ELR (cell line): ENCODE measurements around the gene DBI.

Experiments
- DNase-seq: peaks from one replicate; pipeline ENCODE4 v3.0.0-alpha.2; 2015; ENCODE audit warnings: low read depth

DBI gene

GRCh38 chr2:119366649-119367471, at the start of gene DBI, which contains the start of gene C2orf76:
DBI (plus strand) TSS chr2:119366977; CDS start chr2:119367052, 75 bp downstream.
C2orf76 (minus strand) TSS chr2:119366834; CDS start chr2:119339959, 26,875 bp downstream.
- DNase-seq: peak; percentile 95

GRCh38 chr2:119317554-119317953, 49.2 kb upstream of the DBI start:
- DNase-seq: no peak

- no peak for DNase-seq
Observed at GRCh38 chr2:119319593-119319992, 47.2 kb upstream of the DBI start.

GRCh38 chr2:119323459-119323858, 43.3 kb upstream of the DBI start:
- DNase-seq: no peak

- no peak for DNase-seq
Observed at GRCh38 chr2:119324685-119325270, 42.0 kb upstream of the DBI start.

GRCh38 chr2:119326938-119327337, 39.8 kb upstream of the DBI start:
- no peak for DNase-seq

- no peak for DNase-seq
Observed at GRCh38 chr2:119327431-119327830, 39.3 kb upstream of the DBI start.

GRCh38 chr2:119332953-119333352, 33.8 kb upstream of the DBI start:
- no peak for DNase-seq

- DNase-seq: no peak
Observed at GRCh38 chr2:119333360-119333759, 33.4 kb upstream of the DBI start.

GRCh38 chr2:119333833-119334232, 32.9 kb upstream of the DBI start:
- no peak for DNase-seq

- no peak for DNase-seq
Observed at GRCh38 chr2:119337749-119338148, 29.0 kb upstream of the DBI start.

- no peak for DNase-seq
Observed at GRCh38 chr2:119338272-119338671, 28.5 kb upstream of the DBI start.

- DNase-seq: no peak
Observed at GRCh38 chr2:119338826-119339561, 27.8 kb upstream of the DBI start.

GRCh38 chr2:119339562-119339923, 27.2 kb upstream of the DBI start:
- no peak for DNase-seq

- DNase-seq: no peak
Observed at GRCh38 chr2:119341684-119342083, 25.1 kb upstream of the DBI start.

GRCh38 chr2:119349289-119349688, 17.5 kb upstream of the DBI start:
- no peak for DNase-seq

GRCh38 chr2:119350311-119350998, 16.3 kb upstream of the DBI start:
- no peak for DNase-seq

- no peak for DNase-seq
Observed at GRCh38 chr2:119352357-119352756, 14.4 kb upstream of the DBI start.

GRCh38 chr2:119354860-119355259, 11.9 kb upstream of the DBI start:
- DNase-seq: no peak

GRCh38 chr2:119359774-119360173, 7.0 kb upstream of the DBI start:
- no peak for DNase-seq

- no peak for DNase-seq
Observed at GRCh38 chr2:119360423-119360966, 6.3 kb upstream of the DBI start.

- DNase-seq: no peak
Observed at GRCh38 chr2:119364798-119365197, 2.0 kb upstream of the DBI start.
